GM23248 (cell line): ENCODE measurements around the gene ANO6. TPM values are rescaled to one million over a fixed set of nuclear protein-coding genes. Genes with fewer than 3 reads are reported as not detected.

Source experiments
- DNase-seq: peaks from one replicate; pipeline ENCODE4 v3.0.0-alpha.2; 2015
- H2AFZ ChIP-seq: fragments of 200-600 bp; sonication (generic); 2 replicates; pipeline ENCODE4 v1.6.1; 2016; ENCODE audit warnings: antibody characterized with exemption
- H3F3A ChIP-seq: fragments of 200-600 bp; sonication (generic); 2 replicates; pipeline ENCODE4 v1.6.1; 2016; ENCODE audit warnings: mild to moderate bottlenecking, antibody characterized with exemption, mixed run types; ENCODE audit not compliant: insufficient read depth
- H3K27ac ChIP-seq: fragments of 200-600 bp; sonication (generic); 2 replicates; pipeline ENCODE4 v1.5.1; 2016; ENCODE audit warnings: mild to moderate bottlenecking
- H3K27me3 ChIP-seq: fragments of 200-600 bp; sonication (generic); replicated peaks from 2 replicates; pipeline ENCODE4 v1.6.1; 2016; ENCODE audit warnings: mild to moderate bottlenecking; ENCODE audit not compliant: insufficient read depth
- H3K36me3 ChIP-seq: fragments of 200-600 bp; sonication (generic); 2 replicates; pipeline ENCODE4 v1.6.1; 2016; ENCODE audit warnings: low read depth, mild to moderate bottlenecking
- H3K4me1 ChIP-seq: fragments of 200-600 bp; sonication (generic); 2 replicates; pipeline ENCODE4 v1.6.1; 2016; ENCODE audit warnings: mild to moderate bottlenecking; ENCODE audit not compliant: insufficient read depth
- H3K4me2 ChIP-seq: fragments of 200-600 bp; sonication (generic); one replicate; pipeline ENCODE4 v1.6.1; 2016; ENCODE audit warnings: mild to moderate bottlenecking; ENCODE audit not compliant: unreplicated experiment
- H3K4me3 ChIP-seq: fragments of 200-600 bp; sonication (generic); 2 replicates; pipeline ENCODE4 v1.5.1; 2016; ENCODE audit warnings: mild to moderate bottlenecking
- H3K79me2 ChIP-seq: fragments of 200-600 bp; sonication (generic); 2 replicates; pipeline ENCODE4 v1.6.1; 2016; ENCODE audit warnings: mild to moderate bottlenecking; ENCODE audit not compliant: insufficient read depth
- H3K9ac ChIP-seq: fragments of 200-600 bp; sonication (generic); 2 replicates; pipeline ENCODE4 v1.6.1; 2016; ENCODE audit warnings: mild to moderate bottlenecking
- H3K9me2 ChIP-seq: fragments of 200-600 bp; sonication (generic); 2 replicates; pipeline ENCODE4 v1.6.1; 2016; ENCODE audit warnings: mixed run types, mild to moderate bottlenecking, moderate library complexity; ENCODE audit not compliant: insufficient read depth
- H3K9me3 ChIP-seq: fragments of 200-600 bp; sonication (generic); one replicate; pipeline ENCODE4 v1.6.1; 2017; ENCODE audit warnings: low read depth
- H4K20me1 ChIP-seq: fragments of 200-600 bp; sonication (generic); 2 replicates; pipeline ENCODE4 v1.6.0; 2016; ENCODE audit not compliant: insufficient read depth
- EZH2 ChIP-seq: fragments of 200-600 bp; sonication (generic); IDR thresholded peaks from 2 replicates; pipeline ENCODE4 v1.6.1; 2018; ENCODE audit warnings: antibody characterized with exemption, mild to moderate bottlenecking; ENCODE audit not compliant: insufficient read depth, poor library complexity, severe bottlenecking
- EZH2phosphoT487 ChIP-seq: fragments of 200-600 bp; sonication (generic); IDR thresholded peaks from 2 replicates; pipeline ENCODE4 v1.6.1; 2018; ENCODE audit warnings: antibody characterized with exemption, moderate library complexity, mild to moderate bottlenecking, low read depth; ENCODE audit not compliant: insufficient read depth
- WGBS, 2 experiments: methylation state at CpG; one replicate each; pipeline ENCODE4 v1.1.6; 2015 to 2017; ENCODE audit warnings: low lambda C conversion rate in 2 of 2, low coverage in 1 of 2; ENCODE audit errors: missing lambda C conversion rate in 2 of 2; 5-methylcytosine and 5-hydroxymethylcytosine counted together
- in situ Hi-C: fragments of 300-500 bp; cut with MboI; formaldehyde crosslinking; loops from 2 replicates; pipeline ENCODE4 v1.15.0; 2020
- polyA plus RNA-seq: library from polyadenylated mRNA; unstranded; fragments of >200 nt; fragmentation: Nextera tagmentation; extraction: Ambion mirVana; gene quantifications from 2 replicates; pipeline ENCODE4 v1.2.1, GENCODE V29; 2016
- total RNA-seq: library from RNA; depleted of rRNA; stranded (reverse); fragments of >200 nt; shearing (Covaris generic); gene quantifications from 2 replicates; pipeline ENCODE4 v1.2.3, GENCODE V29; 2014

ANO6 gene
- total and polyA plus RNA-seq, 2 experiments from 2014 or later: 50.1 to 65.4 TPM

DNA sequence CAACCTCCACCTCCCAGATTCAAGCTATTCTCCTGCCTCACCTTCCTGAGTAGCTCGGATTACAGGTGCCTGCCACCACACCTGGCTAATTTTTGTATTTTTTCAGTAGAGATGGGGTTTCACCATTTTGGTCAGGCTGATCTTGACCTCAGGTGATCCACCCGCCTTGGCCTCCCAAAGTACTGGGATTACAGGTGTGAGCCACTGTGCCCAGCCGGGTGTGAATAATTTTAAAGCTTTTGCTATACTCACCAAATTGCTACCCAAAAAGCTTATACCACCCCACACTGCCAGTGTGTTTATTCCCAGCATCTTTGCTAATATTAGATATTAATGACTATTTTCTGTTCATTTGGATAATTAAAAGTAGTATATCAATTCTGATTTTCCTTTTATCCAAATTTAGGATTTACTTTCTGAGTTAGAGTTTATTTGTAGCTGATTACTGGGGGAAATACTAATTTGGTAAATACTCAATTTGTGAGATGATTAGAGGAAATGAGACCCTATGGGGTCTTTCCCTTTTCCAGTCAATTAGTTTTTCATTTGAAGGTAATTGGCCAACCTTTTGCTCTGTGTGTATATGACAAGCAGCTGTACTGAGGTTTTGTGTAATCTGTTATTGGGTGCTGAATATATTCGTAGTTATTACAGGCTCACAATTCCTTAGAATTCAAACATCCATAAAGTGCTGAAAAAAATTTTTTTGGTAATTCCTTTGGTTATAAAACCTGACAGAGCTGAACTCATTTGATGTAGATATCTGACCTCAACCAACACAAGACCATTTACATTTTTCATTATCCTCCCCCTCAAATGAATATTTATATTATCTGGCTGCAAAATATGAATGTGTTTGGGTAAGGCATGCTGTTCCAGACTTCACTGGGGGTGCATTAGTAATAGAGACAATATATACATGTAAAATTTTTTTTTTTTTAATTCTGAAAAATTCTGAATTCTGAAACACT is 73.6 kb downstream of the ANO6 start:
- H3K36me3 ChIP-seq: no peaks in the 10 kb centered on the region
- H3K9me2 ChIP-seq: peaks cover 3% of the 10 kb centered on the region; the same call in 1 of the 2 replicates
- H3K4me1 ChIP-seq: peaks cover 30% of the 10 kb centered on the region
- DNase-seq: no peak
- WGBS, 2 experiments: 71 to 75% methylated on average over 4 of the region's 4 CpGs
- peaks cover 37% of the 10 kb centered on the region for H3F3A ChIP-seq
- H3K27me3 ChIP-seq: no peaks in the 10 kb centered on the region
- H3K27ac ChIP-seq: peak overlapping the region; percentile 45
- H3K9ac ChIP-seq: peak overlapping the region; percentile 30
- H3K9me3 ChIP-seq: no peaks in the 10 kb centered on the region
- in situ Hi-C loops: no loop called here
- H3K4me2 ChIP-seq: peak overlapping the region; percentile 57
- H2AFZ ChIP-seq: no peak overlapping the region
- TF ChIP-seq EZH2phosphoT487 (no peak), EZH2 (no peak)
- H3K4me3 ChIP-seq: peak overlapping the region; percentile 18
- H4K20me1 ChIP-seq: no peaks in the 10 kb centered on the region
- peaks cover 90% of the 10 kb centered on the region for H3K79me2 ChIP-seq

DNA sequence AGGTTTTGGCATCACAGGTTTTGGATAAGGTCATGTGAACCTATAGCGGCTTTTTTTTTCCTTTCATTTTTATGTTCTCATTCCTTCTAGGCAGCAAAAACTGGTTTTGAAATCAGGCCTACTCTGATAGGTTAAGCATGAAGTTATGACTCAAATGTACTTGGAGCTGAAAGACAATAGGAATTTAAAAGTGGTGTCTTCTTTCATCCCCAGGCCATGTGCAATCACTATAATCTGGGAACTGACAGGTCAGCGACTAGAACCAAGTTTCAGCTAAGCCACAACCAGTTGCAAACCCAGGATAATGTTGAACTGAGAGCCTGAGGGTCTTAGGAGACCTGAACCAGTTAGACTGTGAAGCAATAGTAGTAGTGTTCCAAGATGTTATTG is 74.3 kb downstream of the ANO6 start:
- Histone ChIP-seq H2AFZ (no peak overlapping the region), H3F3A (peaks cover 30% of the 10 kb centered on the region), H4K20me1 (no peaks in the 10 kb centered on the region), H3K79me2 (peaks cover 95% of the 10 kb centered on the region), H3K4me3 (peak overlapping the region; percentile 18), H3K4me1 (peaks cover 23% of the 10 kb centered on the region), H3K36me3 (no peaks in the 10 kb centered on the region), H3K4me2 (peak overlapping the region; percentile 57), H3K9ac (peak overlapping the region; percentile 30), H3K27me3 (no peaks in the 10 kb centered on the region), H3K9me2 (peaks cover 3% of the 10 kb centered on the region; the same call in 1 of the 2 replicates), H3K9me3 (no peaks in the 10 kb centered on the region), H3K27ac (peak overlapping the region; percentile 45)
- in situ Hi-C loops: no loop called here
- peak; percentile 86 for DNase-seq
- 48 to 55% methylated on average over 2 of the region's 2 CpGs for WGBS, 2 experiments
- no peak for TF ChIP-seq EZH2
- TF ChIP-seq EZH2phosphoT487: no peak

DNA sequence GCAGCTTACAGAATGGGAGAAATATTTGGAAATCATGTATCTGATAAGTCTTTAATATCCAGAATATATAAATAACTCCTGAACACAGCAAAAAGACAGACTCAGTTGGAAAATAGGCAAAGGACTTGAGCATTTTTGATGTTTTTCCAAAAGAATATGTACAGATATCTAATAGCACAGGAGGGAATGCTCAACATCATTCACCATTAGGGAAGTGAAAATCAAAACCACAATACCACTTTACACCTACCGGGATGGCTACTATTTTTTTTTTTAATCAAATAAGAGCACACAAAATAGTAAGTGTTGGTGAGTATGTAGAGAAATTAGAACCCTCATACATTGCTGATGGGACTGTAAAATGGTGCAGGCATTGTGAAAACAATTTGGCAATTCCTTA is 75.6 kb downstream of the ANO6 start:
- no peak overlapping the region for H3K9ac ChIP-seq
- no peak overlapping the region for H3K27ac ChIP-seq
- no peak for TF ChIP-seq EZH2
- no peak for TF ChIP-seq EZH2phosphoT487
- no peak overlapping the region for H3K4me3 ChIP-seq
- in situ Hi-C loops: no loop called here
- WGBS, 2 experiments: 100% methylated on average over 1 of the region's 1 CpG
- no peak overlapping the region for H2AFZ ChIP-seq
- H4K20me1 ChIP-seq: no peaks in the 10 kb centered on the region
- peaks cover 94% of the 10 kb centered on the region for H3K79me2 ChIP-seq
- peaks cover 17% of the 10 kb centered on the region; the same call in 1 of the 2 replicates for H3F3A ChIP-seq
- H3K9me2 ChIP-seq: peaks cover 3% of the 10 kb centered on the region; the same call in 1 of the 2 replicates
- H3K4me2 ChIP-seq: no peak overlapping the region
- DNase-seq: no peak
- peaks cover 15% of the 10 kb centered on the region for H3K4me1 ChIP-seq
- H3K9me3 ChIP-seq: no peaks in the 10 kb centered on the region
- no peaks in the 10 kb centered on the region for H3K36me3 ChIP-seq
- H3K27me3 ChIP-seq: no peaks in the 10 kb centered on the region

DNA sequence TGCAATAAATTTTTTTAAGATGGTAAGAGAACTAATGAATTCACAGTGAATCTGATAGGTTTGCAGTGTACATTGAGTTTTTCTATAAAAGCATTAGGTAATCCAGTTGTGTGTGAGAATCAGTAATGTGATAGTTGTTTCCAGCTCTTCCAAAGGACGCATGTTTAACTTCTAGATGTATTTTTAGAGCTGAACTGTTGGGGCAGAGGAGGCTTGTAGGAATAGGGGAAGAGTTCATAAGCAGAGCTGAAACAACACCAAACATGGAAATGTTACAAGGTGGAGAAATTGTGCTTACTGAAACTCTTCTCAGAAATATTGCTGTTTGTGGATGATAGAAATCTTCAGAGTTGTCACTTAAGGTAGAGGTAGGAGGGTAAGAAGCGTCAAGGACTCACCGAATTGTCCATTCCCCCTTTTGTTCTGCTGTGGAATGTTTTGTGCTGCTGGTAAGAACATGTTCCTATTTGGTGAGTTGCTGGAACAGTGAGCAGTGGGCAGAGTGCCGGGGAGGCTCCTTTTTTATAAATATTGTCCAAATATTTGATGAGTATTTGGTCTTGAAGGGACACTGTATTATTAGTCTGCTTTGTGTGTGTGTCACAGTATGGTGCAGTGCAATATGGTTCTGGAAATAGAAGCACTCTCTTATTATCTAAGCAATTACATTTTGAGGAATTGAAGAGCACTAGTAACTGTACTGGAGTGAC is 76.7 kb downstream of the ANO6 start:
- in situ Hi-C loops: no loop called here

More for the DNA sequence above, 76.7 kb downstream of the ANO6 start:
- Histone ChIP-seq H4K20me1 (no peaks in the 10 kb centered on the region), H3K36me3 (no peaks in the 10 kb centered on the region), H3K9me3 (no peaks in the 10 kb centered on the region), H3K27ac (no peak overlapping the region), H3K4me1 (peaks cover 15% of the 10 kb centered on the region), H3K9ac (no peak overlapping the region), H2AFZ (no peak overlapping the region), H3K27me3 (no peaks in the 10 kb centered on the region), H3K9me2 (peaks cover 3% of the 10 kb centered on the region; the same call in 1 of the 2 replicates), H3K4me2 (no peak overlapping the region), H3K79me2 (peaks cover 94% of the 10 kb centered on the region), H3K4me3 (no peak overlapping the region), H3F3A (peaks cover 17% of the 10 kb centered on the region; the same call in 1 of the 2 replicates)
- 26 to 33% methylated on average over 4 of the region's 4 CpGs for WGBS, 2 experiments
- no peak for DNase-seq
- TF ChIP-seq EZH2phosphoT487 (no peak), EZH2 (no peak)
